Stimulated activated CD4-positive, alpha-beta T cell treated with anti-CD3 and anti-CD28 coated beads, Interleukin-4, amount 100 ng/mL, for 1 hour (primary cell): ENCODE measurements around the gene TRPM4.
A peak's percentile ranks its signal among the peaks of the same experiment; 100 is the strongest.
"Not testable (repeated sequence)": the region's sequence is repeated elsewhere in the genome, so short reads cannot be mapped to it uniquely, and the experiment has no call there.

ENCODE experiments used
- DNase-seq: peaks from one replicate; pipeline ENCODE4 v3.0.0-alpha.2; 2020

The TRPM4 gene

GRCh38 chr19:49157445-49158224 is at the start of gene TRPM4:
Gene TRPM4, plus strand, starts transcription at chr19:49157792. Its CDS starts 75 bp downstream, at chr19:49157867.
- DNase-seq: peak; percentile 55

DNA sequence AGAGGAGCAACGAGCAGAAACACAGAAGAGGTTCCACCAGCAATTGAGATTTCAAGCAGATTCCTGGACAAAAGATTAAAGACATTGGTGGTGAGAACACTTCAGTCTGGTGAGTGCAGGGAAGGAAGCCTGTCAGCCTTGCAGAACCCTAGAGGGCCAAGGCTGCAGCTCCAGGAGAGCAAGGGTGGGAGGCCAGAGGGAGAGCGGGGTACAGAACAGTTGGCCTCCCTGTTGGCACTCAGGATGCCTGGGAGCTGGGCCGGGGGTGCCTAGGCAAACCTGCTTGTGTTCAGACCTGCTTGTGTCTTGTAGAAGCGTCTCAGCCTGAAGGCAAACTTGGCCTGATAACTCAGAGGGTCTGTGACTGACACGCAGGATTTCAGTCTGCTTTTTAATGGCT is 48.5 kb upstream of the TRPM4 start:
- no peak for DNase-seq

- no peak for DNase-seq
These were observed 47.9 kb upstream of the TRPM4 start for GRCh38 chr19:49109569-49110233.

DNA sequence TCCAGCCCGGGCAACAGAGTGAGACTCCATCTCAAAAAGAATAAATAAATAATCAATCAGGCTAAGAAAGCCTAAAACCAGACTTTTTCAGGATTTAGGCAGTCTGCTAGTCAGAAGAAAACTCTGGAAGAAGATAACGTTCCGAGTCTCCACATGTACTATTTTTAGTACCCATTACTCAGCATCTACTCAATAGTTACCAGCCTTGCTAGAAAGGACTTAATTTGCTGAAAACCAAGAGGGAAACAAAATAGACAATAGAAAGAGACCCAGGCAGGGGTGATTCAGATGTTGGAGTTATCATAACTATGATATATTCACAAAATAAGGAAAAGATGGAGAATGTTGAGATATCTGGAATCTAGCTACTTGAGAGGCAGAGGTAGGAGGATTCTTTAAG is 47.0 kb upstream of the TRPM4 start:
- no peak for DNase-seq

GRCh38 chr19:49111218-49111998 is 46.2 kb upstream of the TRPM4 start:
- DNase-seq: no peak

GRCh38 chr19:49113762-49114629 is 43.6 kb upstream of the TRPM4 start, which contains the start of gene LIN7B:
Gene LIN7B, plus strand, starts transcription at chr19:49114370. Its CDS starts 35 bp downstream, at chr19:49114405.
- DNase-seq: peak; percentile 73

- DNase-seq: peak; percentile 68
These were observed 42.8 kb upstream of the TRPM4 start for GRCh38 chr19:49114630-49115363.

DNA sequence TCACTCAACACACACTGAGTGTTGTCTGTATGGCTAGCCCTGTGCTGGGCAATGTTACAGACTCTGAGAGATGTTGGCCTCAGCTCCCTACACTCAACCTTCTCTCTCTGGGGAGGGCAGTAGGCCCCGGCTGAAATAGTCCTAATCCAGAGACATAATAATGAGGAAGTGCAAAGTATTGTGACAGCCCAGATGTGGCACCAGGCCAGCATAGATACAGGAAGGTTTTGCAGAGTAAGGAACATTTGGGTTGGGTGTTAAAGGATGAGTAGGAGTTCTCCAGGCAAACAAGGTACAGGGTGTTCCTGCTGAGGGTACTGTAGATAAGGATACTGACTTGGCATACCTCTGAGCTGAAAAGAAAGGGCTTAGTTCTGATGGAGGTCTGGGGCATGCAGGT is 41.0 kb upstream of the TRPM4 start:
- DNase-seq: no peak

GRCh38 chr19:49117677-49118564 is 39.7 kb upstream of the TRPM4 start:
- no peak for DNase-seq

DNA sequence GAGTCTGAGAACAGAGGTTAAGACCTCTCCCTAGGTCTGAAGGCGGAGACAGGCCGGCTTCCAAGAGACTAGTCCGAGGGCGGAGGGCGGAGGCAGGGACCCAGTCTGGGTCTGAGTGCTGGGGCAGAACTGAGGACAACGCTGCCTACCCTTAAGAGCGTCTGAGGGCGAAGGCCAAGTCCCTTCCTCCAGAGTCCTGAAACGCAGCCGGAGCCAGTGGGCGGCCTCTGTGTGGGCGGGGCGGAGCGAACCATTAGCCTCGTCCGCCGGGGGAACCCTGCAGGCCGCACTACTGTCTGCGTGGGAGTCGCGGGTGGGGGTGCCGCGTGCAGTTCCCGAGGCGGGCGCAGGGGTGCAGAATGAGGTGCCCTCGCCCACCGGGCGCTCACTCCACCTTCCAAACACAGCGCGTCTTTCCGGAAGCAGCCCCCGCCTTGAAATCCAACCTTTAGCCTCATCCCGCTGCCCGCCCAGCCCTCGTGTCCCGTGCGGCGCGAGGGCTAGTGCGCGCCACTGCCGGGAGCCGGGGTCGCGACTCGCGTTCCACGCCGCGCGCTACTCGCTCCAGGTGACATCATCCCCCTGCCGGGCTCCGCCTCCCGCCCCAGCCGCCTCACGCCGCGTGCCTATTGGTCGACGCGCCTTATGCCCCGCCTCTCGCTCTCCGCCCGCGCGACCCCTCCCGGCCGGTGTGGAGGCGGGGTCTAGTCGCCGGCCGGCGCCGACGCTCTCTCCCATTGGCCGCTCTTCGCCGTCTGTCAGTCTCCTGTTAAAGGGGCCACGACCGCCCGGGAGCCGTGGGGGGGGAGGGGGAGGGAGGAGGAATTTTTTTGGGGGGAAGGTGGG is 38.8 kb upstream of the TRPM4 start, which contains the start of gene C19orf73:
TSS of gene C19orf73 (minus strand) at position 579 of the 846 bp plus-strand sequence. CDS start at position 458, 121 bp downstream.
- DNase-seq: peak; percentile 95

DNA sequence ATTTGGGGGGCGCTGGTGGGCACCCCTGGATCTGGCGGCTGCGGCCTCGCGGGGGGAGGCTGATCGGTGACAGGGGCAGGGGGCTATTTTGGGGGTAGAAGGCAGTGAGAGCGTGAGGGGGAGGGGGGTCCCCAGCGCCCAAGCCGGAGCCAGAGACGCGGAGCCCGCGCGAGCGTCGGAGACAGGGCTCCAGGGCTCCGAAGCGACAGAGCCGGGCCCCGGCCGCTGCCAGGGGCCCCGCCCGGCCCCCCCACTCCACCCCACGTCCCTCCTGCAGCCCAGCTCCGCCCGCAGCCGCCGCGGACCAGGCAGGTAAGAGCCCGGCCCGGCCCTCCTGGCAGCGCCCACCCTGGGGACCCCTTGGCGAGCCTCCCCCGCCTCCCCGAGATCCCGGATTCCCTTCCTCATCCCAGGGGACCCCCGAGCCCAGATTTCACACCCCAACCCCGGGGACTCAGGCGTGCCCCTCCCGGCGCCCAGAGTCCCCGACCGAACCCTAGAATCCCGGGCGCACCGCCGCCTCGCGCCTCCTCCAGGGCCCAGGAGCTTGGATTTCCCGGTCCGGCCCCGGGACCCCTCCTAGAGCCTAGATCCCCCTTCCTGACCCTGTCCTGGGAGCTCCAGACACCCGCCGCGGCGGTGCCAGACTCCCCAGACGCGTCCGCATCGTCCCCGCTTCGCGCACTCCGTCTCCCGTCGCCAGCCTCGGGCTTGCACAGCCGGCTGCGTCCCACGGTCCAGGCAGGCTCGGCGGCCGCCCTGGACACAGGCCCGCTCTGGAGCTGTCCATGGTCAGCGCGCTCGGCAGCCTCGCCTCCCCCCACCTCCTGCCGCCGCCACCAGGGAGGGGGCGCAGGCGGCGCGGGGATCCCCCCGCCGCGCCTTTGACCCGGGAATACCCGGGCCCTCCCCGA is 37.9 kb upstream of the TRPM4 start, which contains the start of gene PPFIA3:
TSS of gene PPFIA3 (plus strand) at position 134 of the 914 bp plus-strand sequence. CDS start 8,330 bp downstream, outside the sequence.
- DNase-seq: no peak

DNA sequence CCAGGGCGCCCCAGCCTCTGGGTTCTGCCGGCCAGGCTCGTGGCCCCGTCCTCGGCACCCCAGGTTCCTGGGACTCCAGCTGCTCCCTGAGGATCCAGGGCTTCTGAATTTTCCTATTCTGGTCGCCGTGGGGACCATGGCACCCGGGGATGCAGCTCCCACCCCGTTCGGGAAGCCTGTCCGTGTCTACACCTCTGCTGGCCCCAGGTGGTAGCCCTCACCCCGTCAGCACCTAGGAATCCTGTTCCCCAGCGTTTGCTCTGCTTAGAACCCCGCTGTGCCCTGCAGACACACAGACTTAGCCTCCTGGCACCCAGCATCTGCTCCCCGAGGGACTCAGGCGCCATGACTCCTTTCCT is 37.3 kb upstream of the TRPM4 start:
- DNase-seq: no peak

- DNase-seq: no peak
These were observed 36.7 kb upstream of the TRPM4 start for GRCh38 chr19:49120868-49121267.

DNA sequence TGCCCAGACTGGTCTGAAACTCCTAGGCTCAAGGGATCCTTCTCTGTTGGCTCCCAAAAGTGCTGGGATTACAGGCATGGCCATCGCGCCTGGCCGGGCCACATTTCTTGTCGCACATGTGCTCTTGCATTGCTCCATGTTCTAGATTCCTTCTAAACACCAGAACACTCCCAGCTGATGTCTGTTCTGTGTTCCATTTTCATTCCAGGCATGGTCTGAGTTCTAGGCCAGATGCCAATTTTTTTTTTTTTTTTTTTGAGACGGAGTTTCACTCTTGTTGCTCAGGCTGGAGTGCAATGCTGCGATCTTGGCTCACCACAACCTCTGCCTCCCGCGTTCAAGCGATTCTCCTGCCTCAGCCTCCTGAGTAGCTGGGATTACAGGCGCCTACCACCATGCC is 35.8 kb upstream of the TRPM4 start:
- not testable (repeated sequence) for DNase-seq

- not testable (repeated sequence) for DNase-seq
These were observed 34.3 kb upstream of the TRPM4 start for GRCh38 chr19:49123285-49123684.

DNA sequence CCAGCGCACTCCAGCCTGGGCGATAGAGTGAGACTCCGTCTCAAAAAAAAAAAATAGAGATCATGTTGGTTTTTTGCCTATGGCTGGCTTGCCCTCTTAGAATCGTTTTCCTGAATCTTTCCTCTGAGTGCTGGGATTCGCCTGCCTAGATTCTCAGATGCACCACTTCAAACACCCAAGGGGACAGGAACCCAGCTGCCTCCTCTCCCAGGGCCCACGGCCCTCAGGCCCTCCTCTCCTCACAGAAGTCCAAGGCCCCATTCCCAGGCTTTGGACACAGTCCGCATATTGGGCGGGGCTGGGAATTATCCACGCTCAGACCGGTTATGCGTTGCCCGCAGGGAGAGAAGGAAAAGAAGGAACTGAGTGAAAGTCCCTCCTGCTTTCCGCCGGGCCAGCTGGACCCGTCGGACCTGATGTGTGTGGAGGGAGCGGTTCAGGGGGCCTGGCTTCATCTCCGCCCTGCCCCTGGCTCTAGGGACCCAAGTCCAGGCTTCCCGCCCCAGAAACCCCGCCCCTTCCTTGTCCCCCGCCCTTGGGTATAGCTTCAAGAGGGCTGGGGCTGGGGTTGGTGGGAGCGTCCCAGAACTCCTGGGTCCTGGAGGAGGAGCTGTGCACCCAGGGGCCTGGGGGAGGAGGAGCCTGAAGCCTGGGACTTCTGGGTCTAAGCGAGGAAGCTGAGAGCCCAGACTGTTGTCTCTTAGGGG is 32.4 kb upstream of the TRPM4 start:
- DNase-seq: no peak

- DNase-seq: no peak
These were observed 31.0 kb upstream of the TRPM4 start for GRCh38 chr19:49126575-49126974.

GRCh38 chr19:49127225-49127624 is 30.4 kb upstream of the TRPM4 start:
- not testable (repeated sequence) for DNase-seq
